ENCODE measurements around the gene DSE.

The DSE gene

GRCh38 chr6:116349216-116349615 is 21.5 kb upstream of the DSE start:
- TF ChIP-seq TAF1 (IDR thresholded peaks at IDR 0.05; ENCODE audit: borderline replicate concordance, insufficient read depth, low read length) (no peak), REST (IDR thresholded peaks at IDR 0.05; ENCODE audit: insufficient read depth in 1 of 2, low read depth in 2 of 2, low read length in 2 of 2) (no peak), POLR2AphosphoS5 (IDR thresholded peaks at IDR 0.05; ENCODE audit: low read depth, low read length) (no peak), FOXP2 (optimal IDR thresholded peaks at IDR 0.05; ENCODE audit: borderline replicate concordance, extremely low read depth, extremely low read length, insufficient read depth) (no peak), SIN3A (IDR thresholded peaks at IDR 0.05; ENCODE audit: borderline replicate concordance, insufficient read depth, low read length) (no peak)

DNA sequence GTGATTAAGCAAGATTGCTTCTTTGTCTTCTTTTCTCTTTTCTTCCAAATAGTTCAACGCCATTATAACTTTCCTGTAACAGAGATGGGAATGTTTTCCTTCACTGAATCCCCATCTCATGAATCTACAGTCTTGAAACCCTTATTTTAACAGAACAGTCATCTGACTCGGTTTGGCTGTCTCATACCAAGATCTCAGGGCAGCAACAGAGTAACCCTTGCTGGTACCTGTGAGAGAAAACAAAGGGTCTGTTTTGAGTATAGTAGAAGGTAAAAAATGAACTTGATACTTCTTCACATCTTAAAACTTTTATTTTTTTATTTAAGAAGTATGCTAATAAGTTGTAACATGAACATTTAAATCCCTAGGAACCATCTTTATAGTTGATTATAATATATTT is 19.6 kb upstream of the DSE start:
- TF ChIP-seq TAF1 (IDR thresholded peaks at IDR 0.05; ENCODE audit: borderline replicate concordance, insufficient read depth, low read length) = no peak
- TF ChIP-seq REST (IDR thresholded peaks at IDR 0.05; ENCODE audit: insufficient read depth in 1 of 2, low read depth in 2 of 2, low read length in 2 of 2) = no peak
- no peak for TF ChIP-seq POLR2AphosphoS5 (IDR thresholded peaks at IDR 0.05; ENCODE audit: low read depth, low read length)
- TF ChIP-seq FOXP2 (optimal IDR thresholded peaks at IDR 0.05; ENCODE audit: borderline replicate concordance, extremely low read depth, extremely low read length, insufficient read depth) = no peak
- TF ChIP-seq SIN3A (IDR thresholded peaks at IDR 0.05; ENCODE audit: borderline replicate concordance, insufficient read depth, low read length) = no peak

- TF ChIP-seq SIN3A (IDR thresholded peaks at IDR 0.05; ENCODE audit: borderline replicate concordance, insufficient read depth, low read length) = no peak
- no peak for TF ChIP-seq POLR2AphosphoS5 (IDR thresholded peaks at IDR 0.05; ENCODE audit: low read depth, low read length)
- no peak for TF ChIP-seq FOXP2 (optimal IDR thresholded peaks at IDR 0.05; ENCODE audit: borderline replicate concordance, extremely low read depth, extremely low read length, insufficient read depth)
- TF ChIP-seq TAF1 (IDR thresholded peaks at IDR 0.05; ENCODE audit: borderline replicate concordance, insufficient read depth, low read length) = no peak
- no peak for TF ChIP-seq REST (IDR thresholded peaks at IDR 0.05; ENCODE audit: insufficient read depth in 1 of 2, low read depth in 2 of 2, low read length in 2 of 2)
Measured at GRCh38 chr6:116352515-116353471, 18.0 kb upstream of the DSE start.

DNA sequence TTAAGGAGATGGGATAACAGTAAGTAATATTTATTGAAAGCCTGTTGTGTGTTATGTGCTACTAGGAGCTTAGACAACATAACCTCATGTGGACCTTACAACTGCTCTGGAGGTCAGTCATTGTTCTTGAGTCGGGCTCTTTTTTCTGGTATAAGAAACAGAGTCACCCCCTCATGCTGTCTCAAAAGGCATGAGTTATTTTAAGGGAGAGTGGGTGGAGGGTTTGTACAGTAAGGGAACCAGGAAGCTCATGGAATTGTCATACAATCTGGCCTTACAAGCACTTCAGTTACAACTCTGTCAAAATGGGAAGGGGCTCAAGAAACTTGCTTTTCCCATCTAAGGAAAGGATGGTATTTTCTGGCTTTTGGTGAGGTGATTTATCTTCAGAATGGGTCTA is 16.5 kb upstream of the DSE start:
- no peak for TF ChIP-seq FOXP2 (optimal IDR thresholded peaks at IDR 0.05; ENCODE audit: borderline replicate concordance, extremely low read depth, extremely low read length, insufficient read depth)
- no peak for TF ChIP-seq POLR2AphosphoS5 (IDR thresholded peaks at IDR 0.05; ENCODE audit: low read depth, low read length)
- no peak for TF ChIP-seq SIN3A (IDR thresholded peaks at IDR 0.05; ENCODE audit: borderline replicate concordance, insufficient read depth, low read length)
- TF ChIP-seq TAF1 (IDR thresholded peaks at IDR 0.05; ENCODE audit: borderline replicate concordance, insufficient read depth, low read length) = no peak
- TF ChIP-seq REST (IDR thresholded peaks at IDR 0.05; ENCODE audit: insufficient read depth in 1 of 2, low read depth in 2 of 2, low read length in 2 of 2) = no peak
